HG02798 (cell line): ENCODE results near the gene PCBP4.

ENCODE experiments used
- ATAC-seq: cut with Tn5 transposase; IDR thresholded peaks from one replicate; pipeline ENCODE4 v1.9.1; 2021; ENCODE audit warnings: mild to moderate bottlenecking; ENCODE audit not compliant: unreplicated experiment, poor library complexity

The PCBP4 gene

GRCh38 chr3:51974963-51975851 is 8.0 kb upstream of the PCBP4 start, which contains the start of gene ABHD14A:
TSS of gene ABHD14A (plus strand) at chr3:51975064. CDS start at chr3:51975136, 72 bp downstream.
- ATAC-seq, result peak; percentile 68

DNA sequence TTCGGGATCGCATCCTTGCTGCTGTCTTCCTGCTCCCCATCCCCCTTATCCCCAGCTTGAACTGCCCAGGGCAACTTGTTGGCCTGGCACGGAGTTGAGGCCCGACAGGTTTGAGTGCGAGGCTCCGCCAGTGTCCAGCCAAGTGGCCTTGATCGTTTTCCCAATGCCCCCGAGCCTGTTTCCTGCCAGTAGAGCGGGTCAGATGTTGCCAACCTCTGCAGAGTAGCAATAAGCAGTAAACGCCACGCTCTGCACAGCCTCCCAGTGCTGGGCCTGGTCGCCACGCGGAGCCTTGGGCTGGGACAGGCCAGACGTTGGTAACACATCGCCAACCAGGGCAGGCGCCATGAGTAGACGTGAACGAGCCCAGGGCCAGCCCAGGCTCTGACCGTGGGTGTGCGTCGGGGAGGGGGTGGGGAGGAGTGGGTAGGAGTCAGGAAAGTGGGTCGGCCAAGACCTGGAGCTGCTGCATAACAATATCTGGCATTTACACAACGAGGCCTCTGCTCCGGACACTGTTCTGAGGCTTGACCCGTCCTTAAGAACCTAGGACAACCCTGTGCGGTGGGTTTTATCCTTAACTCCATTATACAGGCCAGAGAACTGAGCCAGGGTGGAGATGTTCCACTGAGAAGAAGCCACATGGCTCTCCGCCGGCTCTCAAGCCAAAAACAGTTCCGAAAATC is 7.2 kb upstream of the PCBP4 start:
- no peak for ATAC-seq

DNA sequence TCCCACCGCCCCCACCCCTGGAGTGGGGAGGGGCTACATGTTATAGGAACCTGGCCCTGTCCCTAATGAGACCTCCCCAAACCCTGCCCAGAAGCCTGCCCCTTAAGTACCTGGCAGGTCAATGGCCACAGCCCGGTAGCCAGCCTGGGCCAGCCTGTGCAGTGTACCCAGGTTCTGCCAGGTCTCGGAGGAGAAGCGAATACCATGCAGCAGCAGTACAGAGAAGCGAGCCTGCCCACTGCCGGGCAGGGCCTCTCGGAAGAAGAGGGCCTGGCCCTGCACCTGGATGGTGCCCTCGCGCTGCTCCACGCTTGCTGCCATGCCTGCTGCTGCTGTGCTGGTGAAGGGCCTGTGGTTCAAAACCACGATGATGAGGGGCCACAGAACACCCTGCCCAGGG is 4.1 kb upstream of the PCBP4 start:
- no peak for ATAC-seq

DNA sequence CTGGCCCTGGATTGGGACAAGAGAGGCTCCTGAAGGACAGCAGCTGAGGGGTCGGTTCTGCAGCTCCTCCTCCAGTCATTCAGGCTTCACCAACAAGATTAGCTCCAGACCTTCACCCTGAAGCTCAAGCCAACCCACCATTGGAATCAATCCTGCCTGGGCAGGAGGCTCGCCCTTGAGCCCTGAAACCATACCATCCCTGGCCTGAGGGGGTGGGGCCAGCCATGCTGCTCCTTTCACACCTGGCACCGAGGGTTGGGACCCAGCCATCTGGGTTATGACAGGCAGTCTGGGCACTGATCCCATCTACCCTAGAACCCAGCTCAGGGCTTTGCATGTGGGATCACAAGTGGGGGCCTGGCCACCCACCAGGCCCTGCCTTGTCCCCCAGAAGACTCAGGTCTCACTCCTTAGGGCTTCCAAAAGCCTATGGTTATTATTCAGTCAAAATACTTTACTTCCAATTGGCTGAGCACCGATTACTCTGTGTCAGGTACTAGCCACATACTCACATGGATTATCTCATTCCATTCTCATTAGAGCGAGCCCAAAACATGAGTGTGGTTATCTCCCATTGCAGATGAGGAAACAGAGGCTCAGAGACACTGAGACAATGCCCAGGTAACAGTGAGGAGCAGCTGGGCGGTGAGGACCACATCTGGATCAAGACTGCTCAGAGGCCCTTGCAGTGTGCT is 3.5 kb upstream of the PCBP4 start:
- ATAC-seq, result no peak

DNA sequence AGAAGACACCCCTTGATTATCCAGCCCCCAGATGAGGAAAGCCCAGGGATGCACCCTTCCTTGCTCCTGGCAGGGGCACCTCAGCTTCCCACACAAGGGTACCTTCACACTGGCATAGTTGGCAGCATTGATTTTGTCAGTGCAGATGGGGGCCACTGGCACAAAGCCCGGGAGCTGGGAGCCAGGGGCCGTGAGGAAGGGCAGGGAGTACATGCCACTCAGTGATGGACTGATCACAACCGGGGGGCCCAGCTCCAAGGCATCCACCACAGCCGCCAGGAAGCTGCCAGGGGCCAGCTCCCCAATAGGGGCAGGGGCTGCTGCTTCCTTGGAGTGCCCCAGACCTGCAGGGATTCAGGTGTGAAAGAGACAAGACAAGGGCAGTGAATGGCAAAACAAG is 2.6 kb upstream of the PCBP4 start:
- ATAC-seq, result no peak

DNA sequence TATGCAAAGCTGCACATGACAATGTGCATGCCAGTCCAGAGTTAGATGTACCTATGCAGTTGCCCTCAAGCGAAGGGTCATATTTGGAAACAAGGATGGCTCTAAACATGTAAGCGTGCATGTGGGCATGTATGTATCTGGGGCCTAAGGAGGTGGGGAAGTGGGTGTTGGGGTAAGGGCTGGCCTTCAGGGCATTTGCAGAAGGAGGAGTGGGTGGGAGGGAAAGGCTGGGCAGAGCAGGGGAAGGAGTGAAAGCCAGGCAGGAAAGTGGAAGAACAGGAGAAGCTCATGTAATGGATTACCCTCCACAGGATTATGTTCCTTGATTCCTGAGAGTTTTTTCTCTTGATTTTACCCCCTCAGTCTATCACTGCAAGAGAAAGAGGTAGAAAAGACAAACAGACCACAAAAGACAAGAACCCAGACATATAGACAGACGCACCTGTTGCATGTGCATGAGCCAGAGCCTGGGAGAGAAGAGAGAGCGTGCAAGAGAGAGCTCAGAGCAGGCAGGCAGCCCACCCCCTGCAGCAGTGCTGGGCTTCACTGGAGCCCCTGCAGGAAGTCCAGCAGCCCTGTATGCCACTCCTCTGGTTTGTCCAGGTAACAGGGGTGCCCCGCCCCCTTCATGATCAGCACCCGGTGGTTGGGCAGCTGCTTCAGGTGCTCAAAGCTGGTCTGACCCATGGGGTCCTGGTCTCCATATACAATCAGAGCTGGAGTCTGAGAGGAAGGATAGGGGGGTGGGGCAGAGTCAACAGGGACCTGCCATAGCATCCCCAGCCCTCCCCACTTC is 1.8 kb upstream of the PCBP4 start:
- no peak for ATAC-seq

DNA sequence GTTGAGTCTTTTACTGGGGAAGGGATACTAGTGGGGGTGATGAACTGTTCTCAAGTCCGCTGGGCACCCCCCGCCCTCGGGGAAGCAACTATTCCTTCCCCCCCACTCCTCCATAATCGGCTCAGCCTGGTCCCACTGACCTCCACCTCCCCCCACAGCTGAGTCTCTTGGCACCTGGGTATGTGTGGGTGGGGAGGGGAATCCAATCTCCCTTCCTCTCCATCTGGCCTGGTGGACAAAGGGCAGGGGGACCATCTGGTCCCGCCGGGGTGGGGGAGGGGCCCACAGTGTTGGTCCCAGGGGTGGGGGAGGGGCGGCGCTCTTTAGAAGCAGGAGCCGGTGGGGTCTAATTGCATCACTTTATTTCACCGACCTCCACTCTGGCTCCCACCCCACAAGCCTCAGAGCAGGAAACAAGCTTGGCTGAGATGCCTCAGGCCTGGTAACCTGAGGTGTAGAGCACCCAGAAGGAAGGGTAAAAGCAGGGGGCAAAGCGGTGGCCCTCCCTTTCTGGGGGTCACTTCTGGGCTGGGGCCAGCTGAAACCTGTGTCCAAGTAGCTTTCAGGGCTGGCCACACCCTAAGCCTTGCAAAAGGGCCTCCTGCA is 1.0 kb upstream of the PCBP4 start:
- no peak for ATAC-seq

- peak; percentile 11 for ATAC-seq
These were observed 301 bp downstream of the PCBP4 start for GRCh38 chr3:51966922-51967383.

DNA sequence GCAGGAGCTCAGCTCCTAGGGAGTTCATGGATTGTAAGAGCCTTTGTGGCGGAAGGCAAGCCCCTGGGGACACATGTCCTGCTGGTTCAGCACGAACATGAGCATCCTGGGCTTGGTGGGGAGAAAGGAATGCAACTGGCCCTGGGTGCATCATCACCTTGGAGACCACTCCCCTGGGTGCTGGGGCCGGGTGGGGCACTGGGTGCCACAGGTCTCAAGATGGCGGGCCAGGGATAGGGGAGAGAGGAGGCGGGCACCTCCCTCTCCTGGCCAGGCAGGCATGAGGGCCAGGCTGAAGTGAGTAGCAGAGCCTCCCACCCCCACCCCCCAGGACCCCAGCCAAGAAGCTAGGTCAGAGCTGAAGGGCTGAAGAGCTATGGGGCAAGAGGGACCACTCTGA is 768 bp downstream of the PCBP4 start:
- no peak for ATAC-seq

- ATAC-seq, result no peak
These were observed 1.2 kb downstream of the PCBP4 start for GRCh38 chr3:51966016-51966415.

DNA sequence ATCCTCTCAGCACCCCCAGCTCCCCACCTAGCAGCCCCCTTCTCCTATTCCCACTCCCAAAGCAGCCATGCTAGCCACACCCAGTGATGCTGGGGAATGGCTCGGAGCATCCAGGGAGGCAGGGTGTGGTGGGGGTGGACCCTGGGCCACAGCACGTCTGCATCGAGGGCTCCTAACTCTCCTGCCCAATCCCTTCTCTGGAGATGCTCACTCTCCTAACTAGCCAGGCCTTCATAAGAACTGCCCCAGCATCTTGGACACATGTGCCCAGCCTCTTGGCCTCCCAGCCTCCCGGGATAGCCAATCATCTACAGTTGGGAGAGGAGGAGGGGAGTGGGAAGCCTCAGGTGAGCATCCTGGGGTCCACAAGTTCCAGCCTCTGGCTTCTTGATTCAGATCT is 2.7 kb downstream of the PCBP4 start:
- no peak for ATAC-seq

DNA sequence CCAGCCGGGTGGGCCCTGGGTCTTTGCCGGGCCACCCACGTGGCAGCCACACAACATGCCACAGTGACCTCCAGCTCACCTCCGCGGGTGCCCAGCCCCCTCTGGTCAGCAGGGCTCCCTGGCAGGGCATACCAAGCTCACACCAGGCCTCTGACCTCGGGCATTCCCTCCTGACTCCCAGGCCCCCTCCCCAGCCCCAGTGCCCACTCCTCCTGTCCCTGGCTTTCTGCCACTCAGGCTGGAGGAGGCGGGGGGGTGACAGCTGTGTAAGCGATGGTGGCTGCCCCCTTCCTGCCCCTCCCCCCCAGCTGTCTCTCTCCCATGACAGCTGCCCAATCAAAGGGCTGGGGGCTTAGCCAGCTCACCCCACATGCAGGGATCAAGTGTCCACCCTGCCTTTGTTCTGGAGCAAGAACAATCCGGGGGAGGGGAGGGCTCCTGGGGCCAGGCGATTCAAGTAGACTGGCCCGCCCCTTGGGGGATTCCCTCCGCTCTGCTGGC is 3.3 kb downstream of the PCBP4 start:
- no peak for ATAC-seq

DNA sequence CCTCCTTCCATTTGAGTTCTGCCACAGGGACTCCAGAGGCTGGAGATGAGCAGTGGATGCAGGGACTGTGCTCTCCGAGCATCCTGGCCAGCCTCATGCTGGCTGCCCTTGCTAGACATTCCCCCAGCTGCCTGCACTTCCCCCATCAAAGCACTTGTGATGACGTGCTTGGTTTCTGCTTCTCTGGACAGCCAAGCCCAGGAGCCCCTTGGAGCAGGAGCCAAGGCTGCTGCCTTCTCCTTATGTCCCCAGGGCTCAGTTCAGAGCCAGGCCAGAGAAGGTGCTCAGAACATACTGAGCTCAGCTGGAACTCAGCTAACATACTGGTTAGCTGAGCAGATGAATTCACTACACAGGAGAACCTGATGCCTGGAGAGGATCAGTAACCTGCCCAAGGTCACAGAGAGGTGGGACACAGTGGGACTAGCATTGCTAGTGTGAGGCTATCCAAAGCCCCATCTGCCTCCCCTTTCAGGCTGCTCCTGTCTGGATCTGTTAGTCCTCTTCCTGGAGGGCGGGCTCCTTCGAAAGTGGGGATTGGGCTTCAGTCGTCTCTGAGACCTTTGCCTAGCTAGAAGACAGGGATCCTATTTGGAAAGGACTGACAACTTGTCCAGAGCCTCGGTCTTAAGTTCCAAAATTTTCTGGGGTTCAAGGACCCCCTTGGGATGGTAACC is 4.3 kb downstream of the PCBP4 start:
- no peak for ATAC-seq

DNA sequence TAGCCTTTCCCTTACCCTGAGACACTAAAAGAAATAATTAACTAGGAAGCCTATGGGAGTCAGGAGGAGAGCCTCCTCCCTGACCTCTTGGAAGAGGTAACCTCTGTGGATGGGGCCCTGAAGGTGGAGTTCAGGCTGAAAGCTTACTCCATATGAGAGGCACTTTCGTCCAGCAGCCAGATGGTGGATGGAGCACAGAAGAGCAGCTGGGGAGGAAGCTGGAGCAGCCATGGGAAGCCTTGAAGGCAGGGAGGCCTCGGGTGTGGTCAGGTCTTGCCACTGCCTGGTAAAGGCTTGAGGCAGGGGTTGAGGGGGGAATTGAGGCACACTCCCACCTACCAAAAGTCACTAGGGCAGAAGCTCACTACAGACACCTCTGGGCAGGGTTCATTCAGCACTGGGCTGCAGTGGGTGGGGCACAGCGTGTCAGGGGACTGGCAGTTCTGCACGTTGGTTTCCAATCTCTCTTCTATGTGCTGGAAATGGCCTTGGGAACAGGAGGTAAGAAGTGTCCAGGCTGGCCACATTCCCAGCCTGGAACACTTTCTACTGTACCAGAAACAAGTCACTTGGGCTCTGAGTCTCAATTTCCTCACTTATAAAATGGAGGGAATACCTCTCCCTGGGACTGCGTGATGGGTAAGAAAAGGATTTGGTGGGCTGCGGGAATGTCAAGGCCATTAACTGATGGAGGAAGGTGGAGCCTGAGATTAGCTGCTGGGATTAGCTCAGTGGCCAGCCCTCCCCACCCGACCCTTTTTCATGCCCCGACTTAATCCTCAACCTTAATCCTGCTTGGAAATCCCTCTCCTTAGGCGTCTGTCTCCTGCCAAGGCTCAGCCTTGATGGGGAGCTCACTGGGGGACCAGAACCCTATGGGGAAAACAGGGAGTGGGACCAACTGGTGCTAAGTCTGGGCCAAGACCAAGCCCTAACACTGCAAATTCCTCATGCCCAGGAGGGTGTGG is 5.4 kb downstream of the PCBP4 start:
- no peak for ATAC-seq

DNA sequence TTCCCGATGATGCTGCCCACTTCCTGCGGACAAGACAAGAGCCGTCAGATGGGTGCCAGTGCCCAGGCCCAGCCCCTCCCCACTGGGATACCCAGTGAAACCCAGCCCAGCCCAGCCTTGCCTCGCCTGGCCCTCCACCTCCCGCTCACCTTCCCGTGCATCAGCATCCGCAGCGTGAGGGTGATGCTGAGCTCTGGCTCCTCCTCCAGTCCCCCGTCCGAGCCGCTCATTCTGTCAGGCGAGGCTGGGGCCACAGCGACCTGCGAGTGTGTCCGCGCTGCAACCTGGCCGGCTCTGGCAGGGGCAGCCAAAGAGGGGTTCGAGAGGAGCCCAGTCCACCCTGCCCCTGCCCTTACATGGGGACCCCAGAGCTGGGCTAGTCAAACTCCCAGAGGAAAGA is 6.2 kb downstream of the PCBP4 start:
- ATAC-seq, result no peak

DNA sequence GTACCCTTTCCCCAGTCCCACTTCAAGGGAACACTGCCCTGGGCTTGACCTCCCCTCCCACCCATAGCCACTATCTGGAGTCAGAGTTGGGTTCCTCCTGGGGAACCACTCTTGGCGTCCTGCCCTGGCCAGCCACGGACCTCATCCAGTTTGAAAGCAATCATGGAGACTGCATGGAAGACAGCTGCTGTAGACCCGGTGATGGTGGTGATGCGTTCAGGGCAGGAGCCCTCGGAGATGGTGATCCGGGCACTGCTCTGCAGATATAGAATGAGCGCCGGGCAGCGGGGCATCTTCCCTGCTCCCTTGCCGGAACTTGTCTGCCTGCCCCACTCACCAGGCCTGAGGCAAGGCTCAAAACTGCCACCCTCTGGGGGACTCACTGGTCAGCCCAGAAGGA is 6.9 kb downstream of the PCBP4 start:
- no peak for ATAC-seq

DNA sequence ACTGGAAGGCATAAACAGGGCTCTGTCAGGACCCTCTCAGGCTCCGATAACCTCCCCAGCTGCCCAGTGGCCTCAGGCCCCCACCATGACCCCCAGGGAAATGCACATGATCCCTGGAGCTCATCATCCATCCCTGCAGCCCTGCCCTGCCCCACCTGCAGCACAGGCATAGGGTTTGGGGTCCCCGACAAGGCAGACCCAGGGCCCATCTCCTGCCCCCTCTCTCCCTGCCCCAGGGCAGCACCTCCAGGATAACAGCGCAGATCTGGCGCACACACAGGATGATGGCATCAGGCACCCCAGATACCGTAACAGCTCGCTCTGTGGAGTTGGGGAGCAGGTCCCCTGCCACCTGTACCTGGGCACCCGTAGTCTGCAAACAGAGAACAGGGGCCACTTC is 7.6 kb downstream of the PCBP4 start:
- ATAC-seq, result no peak
